ENCODE results near the gene RAB1A.

Gene RAB1A

GRCh38 chr2:65044097-65044735 is 85.7 kb downstream of the RAB1A start:
- H3K36me3 ChIP-seq (ENCODE audit: insufficient read depth, low read length), result peaks cover 25% of the 10 kb centered on the region
- WGBS, result 91% methylated on average over 7 of the region's 7 CpGs
- no peak overlapping the region for H3K4me3 ChIP-seq (ENCODE audit: low read length)
- no peak overlapping the region for H3K27ac ChIP-seq (ENCODE audit: low read depth, low read length)
- H3K27me3 ChIP-seq (ENCODE audit: insufficient read depth, low read length), result no peaks in the 10 kb centered on the region
- no peak overlapping the region for H3K9ac ChIP-seq (ENCODE audit: low read depth, low read length)
- peaks cover 12% of the 10 kb centered on the region for H3K4me1 ChIP-seq (ENCODE audit: insufficient read depth, low read length)
- H3K9me3 ChIP-seq (ENCODE audit: insufficient read depth, low read depth, low read length), result peaks cover 16% of the 10 kb centered on the region

GRCh38 chr2:65043001-65043400 is 86.9 kb downstream of the RAB1A start:
- no peaks in the 10 kb centered on the region for H3K27me3 ChIP-seq (ENCODE audit: insufficient read depth, low read length)
- WGBS, result 86% methylated on average over 2 of the region's 2 CpGs
- H3K9me3 ChIP-seq (ENCODE audit: insufficient read depth, low read depth, low read length), result peaks cover 11% of the 10 kb centered on the region
- peaks cover 12% of the 10 kb centered on the region for H3K4me1 ChIP-seq (ENCODE audit: insufficient read depth, low read length)
- H3K9ac ChIP-seq (ENCODE audit: low read depth, low read length), result no peak overlapping the region
- H3K27ac ChIP-seq (ENCODE audit: low read depth, low read length), result no peak overlapping the region
- H3K4me3 ChIP-seq (ENCODE audit: low read length), result no peak overlapping the region
- H3K36me3 ChIP-seq (ENCODE audit: insufficient read depth, low read length), result peaks cover 31% of the 10 kb centered on the region

- Histone ChIP-seq H3K27ac (ENCODE audit: low read depth, low read length) (no peak overlapping the region), H3K4me3 (ENCODE audit: low read length) (no peak overlapping the region), H3K27me3 (ENCODE audit: insufficient read depth, low read length) (no peaks in the 10 kb centered on the region), H3K9me3 (ENCODE audit: insufficient read depth, low read depth, low read length) (peaks cover 8% of the 10 kb centered on the region; the same call in 1 of the 2 replicates), H3K9ac (ENCODE audit: low read depth, low read length) (no peak overlapping the region), H3K36me3 (ENCODE audit: insufficient read depth, low read length) (peaks cover 27% of the 10 kb centered on the region), H3K4me1 (ENCODE audit: insufficient read depth, low read length) (peaks cover 8% of the 10 kb centered on the region)
- WGBS, result 47% methylated on average over 13 of the region's 13 CpGs
Measured at GRCh38 chr2:65040400-65041261, 89.3 kb downstream of the RAB1A start.

- H3K9me3 ChIP-seq (ENCODE audit: insufficient read depth, low read depth, low read length), result peaks cover 8% of the 10 kb centered on the region; the same call in 1 of the 2 replicates
- no peaks in the 10 kb centered on the region; the same call in 1 of the 2 replicates for H3K4me1 ChIP-seq (ENCODE audit: insufficient read depth, low read length)
- WGBS, result 86% methylated on average over 2 of the region's 3 CpGs
- H3K4me3 ChIP-seq (ENCODE audit: low read length), result no peak overlapping the region
- H3K27me3 ChIP-seq (ENCODE audit: insufficient read depth, low read length), result no peaks in the 10 kb centered on the region
- peaks cover 23% of the 10 kb centered on the region for H3K36me3 ChIP-seq (ENCODE audit: insufficient read depth, low read length)
- H3K27ac ChIP-seq (ENCODE audit: low read depth, low read length), result no peak overlapping the region
- H3K9ac ChIP-seq (ENCODE audit: low read depth, low read length), result no peak overlapping the region
Measured at GRCh38 chr2:65039640-65040039, 90.3 kb downstream of the RAB1A start.

GRCh38 chr2:65037178-65037577 is 92.7 kb downstream of the RAB1A start:
- Histone ChIP-seq H3K9ac (ENCODE audit: low read depth, low read length) (no peak overlapping the region), H3K27me3 (ENCODE audit: insufficient read depth, low read length) (no peaks in the 10 kb centered on the region), H3K9me3 (ENCODE audit: insufficient read depth, low read depth, low read length) (no peaks in the 10 kb centered on the region), H3K4me3 (ENCODE audit: low read length) (no peak overlapping the region), H3K36me3 (ENCODE audit: insufficient read depth, low read length) (peaks cover 10% of the 10 kb centered on the region), H3K4me1 (ENCODE audit: insufficient read depth, low read length) (peaks cover 4% of the 10 kb centered on the region), H3K27ac (ENCODE audit: low read depth, low read length) (0 out of 2 replicates have a peak overlapping the region, but pooled peaks have one; percentile 14)
- 86% methylated on average over 3 of the region's 3 CpGs for WGBS
